ENCODE data around the gene ATP9A.
"Not testable (repeated sequence)": the region's sequence is repeated elsewhere in the genome, so short reads cannot be mapped to it uniquely, and the experiment has no call there.

ATP9A gene

GRCh38 chr20:51767867-51768758 lies at the start of gene ATP9A:
TSS of gene ATP9A (minus strand) at chr20:51768390. CDS start at chr20:51768369, 21 bp downstream.
- no peaks in the 10 kb centered on the region for H3K36me3 Mint-ChIP-seq (ENCODE audit: low read depth)
- DNase-seq (ENCODE audit: low spot score), result no peak
- peaks cover 40% of the 10 kb centered on the region for H3K27me3 Mint-ChIP-seq (ENCODE audit: low read depth)
- H3K27ac Mint-ChIP-seq, result peak within 1 kb of the TSS; percentile 19
- peaks cover 7% of the 10 kb centered on the region for H3K4me1 Mint-ChIP-seq (ENCODE audit: low read depth)
- H3K4me3 Mint-ChIP-seq, result peak within 1 kb of the TSS; percentile 69
- no peaks in the 10 kb centered on the region for H3K9me3 Mint-ChIP-seq

DNA sequence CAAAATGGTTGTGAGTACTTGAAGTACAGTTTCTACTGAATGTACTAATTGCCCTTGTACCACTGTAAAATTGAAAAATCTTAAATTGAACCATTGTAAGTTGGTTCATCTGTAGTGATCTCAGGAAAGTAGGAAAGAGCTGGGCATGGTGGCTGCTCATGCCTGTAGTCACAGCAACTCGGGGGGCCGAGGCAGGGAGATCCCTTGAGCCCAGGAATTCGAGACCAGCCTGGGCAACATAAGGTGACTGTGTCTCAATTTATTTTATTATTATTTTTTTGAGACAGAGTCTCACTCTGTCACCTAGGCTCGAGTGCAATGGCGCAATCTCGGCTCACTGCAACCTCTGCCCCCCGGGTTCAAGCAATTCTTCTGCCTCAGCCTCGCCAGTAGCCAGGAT lies 48.7 kb upstream of the ATP9A start:
- H3K9me3 Mint-ChIP-seq; H3K27me3 Mint-ChIP-seq (ENCODE audit: low read depth); H3K36me3 Mint-ChIP-seq (ENCODE audit: low read depth); H3K27ac Mint-ChIP-seq; H3K4me3 Mint-ChIP-seq; H3K4me1 Mint-ChIP-seq (ENCODE audit: low read depth); DNase-seq (ENCODE audit: low spot score): not testable (repeated sequence)

- H3K4me3 Mint-ChIP-seq, result no peak overlapping the region
- H3K4me1 Mint-ChIP-seq (ENCODE audit: low read depth), result no peaks in the 10 kb centered on the region
- H3K27me3 Mint-ChIP-seq (ENCODE audit: low read depth), result peaks cover 7% of the 10 kb centered on the region
- no peak for DNase-seq (ENCODE audit: low spot score)
- no peaks in the 10 kb centered on the region for H3K36me3 Mint-ChIP-seq (ENCODE audit: low read depth)
- H3K27ac Mint-ChIP-seq, result no peak overlapping the region
- H3K9me3 Mint-ChIP-seq, result no peaks in the 10 kb centered on the region
These were observed 47.3 kb upstream of the ATP9A start for GRCh38 chr20:51815383-51816076.

- Mint-ChIP-seq H3K27ac (no peak overlapping the region), H3K4me1 (ENCODE audit: low read depth) (no peaks in the 10 kb centered on the region), H3K9me3 (no peaks in the 10 kb centered on the region), H3K27me3 (ENCODE audit: low read depth) (peaks cover 10% of the 10 kb centered on the region), H3K36me3 (ENCODE audit: low read depth) (no peaks in the 10 kb centered on the region), H3K4me3 (no peak overlapping the region)
- DNase-seq (ENCODE audit: low spot score), result no peak
These were observed 44.7 kb upstream of the ATP9A start for GRCh38 chr20:51812861-51813260.

DNA sequence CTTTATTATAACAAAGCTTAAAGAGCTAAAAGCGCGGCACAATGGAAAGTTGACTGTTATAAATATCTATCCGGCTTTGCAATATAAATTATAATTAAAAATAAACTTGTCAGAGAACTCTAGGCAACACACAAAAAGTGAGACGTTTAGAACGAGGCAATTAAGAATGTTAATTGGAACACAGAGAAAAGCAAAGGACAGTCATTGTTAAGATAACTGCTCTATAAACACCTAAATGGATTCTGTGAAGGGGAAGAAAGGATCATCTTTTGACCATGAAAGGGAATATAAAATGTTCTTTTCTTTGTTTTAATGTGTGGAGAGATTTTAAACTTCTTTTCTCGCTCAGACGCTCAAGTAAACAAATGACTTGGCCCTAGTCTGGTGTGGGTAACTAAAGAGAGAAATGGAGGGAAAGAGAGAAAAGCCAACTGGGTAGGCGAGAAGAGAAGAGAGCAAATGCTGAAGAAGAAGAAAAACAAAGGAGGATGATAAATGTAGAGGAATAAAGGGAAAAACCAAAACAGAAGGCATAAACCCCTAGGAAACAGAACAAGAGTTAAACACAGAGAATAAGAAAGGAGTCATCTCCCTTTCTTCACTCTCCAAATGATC lies 43.4 kb upstream of the ATP9A start:
- H3K4me3 Mint-ChIP-seq, result no peak overlapping the region
- peaks cover 11% of the 10 kb centered on the region for H3K27me3 Mint-ChIP-seq (ENCODE audit: low read depth)
- H3K4me1 Mint-ChIP-seq (ENCODE audit: low read depth), result no peaks in the 10 kb centered on the region
- no peak for DNase-seq (ENCODE audit: low spot score)
- H3K9me3 Mint-ChIP-seq, result no peaks in the 10 kb centered on the region
- no peaks in the 10 kb centered on the region for H3K36me3 Mint-ChIP-seq (ENCODE audit: low read depth)
- no peak overlapping the region for H3K27ac Mint-ChIP-seq

- no peak overlapping the region for H3K4me3 Mint-ChIP-seq
- H3K27me3 Mint-ChIP-seq (ENCODE audit: low read depth), result peaks cover 12% of the 10 kb centered on the region
- H3K36me3 Mint-ChIP-seq (ENCODE audit: low read depth), result no peaks in the 10 kb centered on the region
- no peak for DNase-seq (ENCODE audit: low spot score)
- no peak overlapping the region for H3K27ac Mint-ChIP-seq
- no peaks in the 10 kb centered on the region for H3K4me1 Mint-ChIP-seq (ENCODE audit: low read depth)
- no peaks in the 10 kb centered on the region for H3K9me3 Mint-ChIP-seq
These were observed 42.8 kb upstream of the ATP9A start for GRCh38 chr20:51811042-51811355.

GRCh38 chr20:51810155-51811041 lies 42.2 kb upstream of the ATP9A start:
- Mint-ChIP-seq H3K27ac (no peak overlapping the region), H3K36me3 (ENCODE audit: low read depth) (no peaks in the 10 kb centered on the region), H3K9me3 (no peaks in the 10 kb centered on the region), H3K4me1 (ENCODE audit: low read depth) (no peaks in the 10 kb centered on the region), H3K27me3 (ENCODE audit: low read depth) (peaks cover 14% of the 10 kb centered on the region), H3K4me3 (no peak overlapping the region)
- DNase-seq (ENCODE audit: low spot score), result no peak

DNA sequence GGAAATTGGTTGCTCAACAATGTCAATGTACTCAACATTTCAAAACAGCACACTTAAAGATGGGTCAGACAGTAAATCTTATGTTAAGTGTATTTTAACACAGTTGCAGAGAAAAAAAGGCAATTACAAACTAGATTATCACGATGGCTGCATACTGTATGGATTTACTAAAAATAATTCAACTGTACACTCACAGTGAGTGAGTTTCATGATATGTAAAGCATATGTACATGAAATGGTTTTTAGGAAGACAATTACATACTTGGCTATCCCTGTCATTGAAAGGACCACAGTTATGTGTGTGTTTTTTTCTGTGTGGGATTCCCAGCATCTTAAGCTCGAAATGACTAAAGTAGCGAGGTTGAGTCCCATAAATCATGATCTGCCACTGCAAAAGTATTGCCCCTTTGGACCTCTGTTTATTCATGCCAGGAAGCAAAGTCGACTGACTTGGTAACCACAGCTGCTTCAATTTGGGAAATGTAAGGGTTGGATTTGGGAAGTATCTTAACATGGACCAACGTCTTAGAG lies 39.6 kb upstream of the ATP9A start:
- no peak for DNase-seq (ENCODE audit: low spot score)
- H3K27me3 Mint-ChIP-seq (ENCODE audit: low read depth), result peaks cover 37% of the 10 kb centered on the region
- no peaks in the 10 kb centered on the region for H3K4me1 Mint-ChIP-seq (ENCODE audit: low read depth)
- no peak overlapping the region for H3K27ac Mint-ChIP-seq
- no peaks in the 10 kb centered on the region for H3K36me3 Mint-ChIP-seq (ENCODE audit: low read depth)
- no peaks in the 10 kb centered on the region for H3K9me3 Mint-ChIP-seq
- no peak overlapping the region for H3K4me3 Mint-ChIP-seq

- H3K27me3 Mint-ChIP-seq (ENCODE audit: low read depth), result peaks cover 49% of the 10 kb centered on the region
- H3K4me3 Mint-ChIP-seq, result no peak overlapping the region
- H3K36me3 Mint-ChIP-seq (ENCODE audit: low read depth), result no peaks in the 10 kb centered on the region
- no peak for DNase-seq (ENCODE audit: low spot score)
- H3K9me3 Mint-ChIP-seq, result no peaks in the 10 kb centered on the region
- H3K4me1 Mint-ChIP-seq (ENCODE audit: low read depth), result no peaks in the 10 kb centered on the region
- no peak overlapping the region for H3K27ac Mint-ChIP-seq
These were observed 36.6 kb upstream of the ATP9A start for GRCh38 chr20:51804754-51805153.

- DNase-seq (ENCODE audit: low spot score), result no peak
- Mint-ChIP-seq H3K27ac (no peak overlapping the region), H3K4me3 (no peak overlapping the region), H3K36me3 (ENCODE audit: low read depth) (no peaks in the 10 kb centered on the region), H3K9me3 (no peaks in the 10 kb centered on the region), H3K27me3 (ENCODE audit: low read depth) (peaks cover 63% of the 10 kb centered on the region), H3K4me1 (ENCODE audit: low read depth) (no peaks in the 10 kb centered on the region)
These were observed 35.1 kb upstream of the ATP9A start for GRCh38 chr20:51803148-51803854.

DNA sequence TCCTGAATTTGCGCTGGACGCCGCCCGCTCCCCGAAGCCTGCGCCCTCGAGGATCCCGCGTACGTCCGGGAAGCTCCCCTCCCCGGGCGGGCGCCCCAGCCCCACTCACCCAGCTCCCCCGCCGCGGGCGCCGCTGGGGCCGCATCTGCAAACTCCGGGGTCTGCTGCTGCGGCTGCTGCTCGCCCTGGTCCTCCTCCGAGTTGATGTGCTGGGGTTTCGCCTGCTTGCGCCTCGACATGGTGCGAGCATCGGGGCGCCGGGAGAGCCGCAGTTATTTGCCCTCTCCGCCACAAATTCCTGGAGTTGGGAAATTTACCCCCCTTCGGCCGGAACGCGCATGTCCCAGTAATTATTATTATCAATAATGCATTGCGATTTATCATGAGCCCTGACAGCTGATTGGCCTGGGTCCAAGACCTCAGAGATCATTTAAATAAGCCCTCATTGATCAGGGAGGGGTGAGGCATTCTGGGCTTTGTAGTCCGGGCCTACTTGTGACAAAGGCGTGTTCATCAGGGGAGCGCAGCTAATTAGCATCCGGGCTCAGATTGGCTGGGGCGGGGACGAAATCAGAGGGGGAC lies 34.1 kb upstream of the ATP9A start, which contains the start of gene SALL4:
SALL4 (minus strand) TSS at position 352 of the 582 bp plus-strand sequence; CDS start at position 239, 113 bp downstream.
- Mint-ChIP-seq H3K4me1 (ENCODE audit: low read depth) (no peaks in the 10 kb centered on the region), H3K4me3 (no peak within 1 kb of the TSS), H3K36me3 (ENCODE audit: low read depth) (no peaks in the 10 kb centered on the region), H3K27ac (no peak within 1 kb of the TSS), H3K9me3 (no peaks in the 10 kb centered on the region), H3K27me3 (ENCODE audit: low read depth) (peaks cover 68% of the 10 kb centered on the region)
- DNase-seq (ENCODE audit: low spot score), result no peak

- H3K9me3 Mint-ChIP-seq, result no peaks in the 10 kb centered on the region
- no peaks in the 10 kb centered on the region for H3K36me3 Mint-ChIP-seq (ENCODE audit: low read depth)
- no peak for DNase-seq (ENCODE audit: low spot score)
- H3K27ac Mint-ChIP-seq, result no peak overlapping the region
- no peaks in the 10 kb centered on the region for H3K4me1 Mint-ChIP-seq (ENCODE audit: low read depth)
- peaks cover 68% of the 10 kb centered on the region for H3K27me3 Mint-ChIP-seq (ENCODE audit: low read depth)
- no peak overlapping the region for H3K4me3 Mint-ChIP-seq
These were observed 33.6 kb upstream of the ATP9A start for GRCh38 chr20:51801823-51802123.
